GM19238 (cell line): Measurements from ENCODE around the gene NUP37.

Experiments
- DNase-seq: peaks from one replicate; pipeline ENCODE4 v3.0.0; 2011; ENCODE audit warnings: low spot score; ENCODE audit not compliant: insufficient read length

The NUP37 gene

DNA sequence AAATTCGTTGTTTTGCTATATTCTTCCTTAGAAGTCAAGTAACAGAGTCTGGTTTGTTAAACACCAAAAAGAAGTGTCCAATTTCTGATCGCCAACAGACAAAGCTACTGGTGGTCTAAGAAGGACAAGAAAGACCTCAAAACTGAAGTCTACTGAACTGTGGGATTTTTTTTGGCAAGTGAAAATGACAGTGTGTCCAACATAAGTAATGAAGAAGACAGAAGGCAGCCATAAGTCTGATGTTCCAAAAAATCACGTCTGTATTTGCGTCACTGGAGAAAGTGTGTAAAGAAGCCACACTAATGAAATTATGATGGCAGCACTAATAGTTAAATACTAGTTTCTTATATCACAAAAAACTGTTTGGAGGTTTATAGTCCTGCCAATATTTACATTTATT, 90.8 kb downstream of the NUP37 start:
- no peak for DNase-seq

DNA sequence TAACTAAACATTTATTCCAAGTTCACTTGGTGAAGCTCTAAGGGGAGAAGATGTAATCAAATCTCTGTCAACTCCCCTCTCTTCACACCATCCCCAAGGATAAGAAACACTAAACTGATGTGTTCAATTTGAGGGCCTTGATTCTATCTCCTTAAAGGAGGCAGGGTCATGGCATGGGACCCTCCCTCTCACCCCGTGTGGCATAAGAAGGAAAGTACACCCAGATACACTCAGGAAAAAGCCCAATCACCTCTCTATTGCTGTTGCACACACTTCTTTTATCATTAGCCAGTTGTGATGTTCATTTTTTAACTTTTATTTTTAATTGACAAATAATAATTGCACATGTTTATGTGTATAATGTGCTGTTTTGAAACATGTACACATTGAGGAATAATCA, 93.2 kb downstream of the NUP37 start:
- no peak for DNase-seq

DNA sequence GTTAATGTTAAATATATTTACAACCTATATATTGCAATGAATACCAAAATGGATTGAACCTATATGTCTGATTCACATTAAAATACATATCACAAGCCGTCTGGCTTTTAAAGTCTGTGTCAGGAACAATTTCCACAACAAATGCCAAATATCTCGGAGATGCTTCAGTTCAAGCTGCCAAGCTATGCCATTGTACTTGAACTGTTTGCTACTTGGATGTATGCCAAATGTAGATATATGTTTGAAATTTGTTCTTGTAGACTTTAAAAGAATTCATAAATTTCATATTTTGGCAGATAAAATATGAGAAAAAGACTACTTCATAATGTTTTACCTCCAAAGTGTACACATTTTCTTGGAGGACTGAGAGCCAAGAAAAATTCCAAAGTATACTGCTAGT, 95.1 kb downstream of the NUP37 start:
- no peak for DNase-seq

DNA sequence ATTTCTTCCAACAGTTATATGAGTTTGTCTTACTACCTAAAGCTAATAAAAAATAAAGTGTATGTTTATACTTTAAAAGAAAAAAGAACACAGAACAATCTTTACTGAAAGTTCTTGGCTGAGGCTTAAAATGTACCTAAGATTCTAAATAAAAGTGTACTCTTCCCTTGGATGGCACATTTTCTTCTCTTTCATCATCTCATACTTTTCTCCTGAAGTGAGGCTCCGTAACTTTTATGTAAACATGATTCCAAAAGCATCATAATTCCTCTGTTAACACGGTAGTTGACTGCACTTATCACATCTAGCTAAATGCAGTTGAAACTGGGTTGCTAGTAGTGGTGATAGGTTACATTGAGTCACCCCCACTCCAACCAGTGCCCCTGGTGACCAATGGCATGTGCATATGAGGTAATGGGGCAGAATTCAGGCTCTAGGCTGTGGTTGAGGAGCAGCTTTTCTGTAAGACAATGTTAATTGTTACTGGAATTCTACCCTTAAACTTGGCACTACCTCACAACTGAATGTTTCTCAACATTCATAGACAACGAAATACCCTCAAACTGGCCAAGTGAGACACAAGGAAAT, 96.5 kb downstream of the NUP37 start:
- DNase-seq = no peak
